IMR-90 (cell line): ENCODE measurements around the gene ANKRD9. TPM values are rescaled to one million over a fixed set of nuclear protein-coding genes. Genes with fewer than 3 reads are reported as not detected.

ENCODE experiments used
- ATAC-seq: fragments of 200-7000 bp; cut with Tn5 transposase; 2 replicates; pipeline ENCODE4 v1.9.1; 2020; ENCODE audit warnings: low read depth, mild to moderate bottlenecking, moderate library complexity
- BruUV-seq: library from RNA; stranded (reverse); fragments of 400-500 nt; replicated peaks from 2 replicates; lab custom pipeline; 2021; lab: Mats Ljungman, UMichigan
- CTCF ChIA-PET: fragments of 300-600 bp; formaldehyde crosslinking; extraction: SDS; loops from one replicate; lab custom pipeline; 2021; ENCODE audit warnings: antibody characterized with exemption; lab: Yijun Ruan, JAX
- POLR2A ChIA-PET: fragments of 300-600 bp; sonication (Branson Sonifier 250); formaldehyde crosslinking; loops from one replicate; lab custom pipeline; 2022; ENCODE audit warnings: antibody characterized with exemption; ENCODE audit not compliant: unreplicated experiment; lab: Charles Lee
- DNase-seq: peaks from one replicate; pipeline ENCODE4 v3.0.0; 2013
- H2AFZ ChIP-seq: replicated peaks from 2 replicates; pipeline ENCODE3; 2013; ENCODE audit warnings: low read length, mild to moderate bottlenecking; ENCODE audit not compliant: poor library complexity
- H2AK5ac ChIP-seq: 2 replicates; pipeline ENCODE4 v1.6.1; 2013; ENCODE audit warnings: low read depth, low read length, inconsistent platforms
- H2AK9ac ChIP-seq: replicated peaks from 2 replicates; pipeline ENCODE3; 2013; ENCODE audit warnings: mild to moderate bottlenecking, low read depth, low read length, moderate library complexity; ENCODE audit not compliant: poor library complexity
- H2BK120ac ChIP-seq: 2 replicates; pipeline ENCODE4 v1.6.1; 2013; ENCODE audit warnings: low read depth, low read length, inconsistent platforms
- H2BK15ac ChIP-seq: 3 replicates; pipeline ENCODE4 v1.6.1; 2013; ENCODE audit warnings: low read depth, low read length, inconsistent platforms
- H2BK20ac ChIP-seq: 2 replicates; pipeline ENCODE4 v1.6.1; 2013; ENCODE audit warnings: low read depth, mild to moderate bottlenecking, inconsistent platforms, low read length, moderate library complexity
- H2BK5ac ChIP-seq: 2 replicates; pipeline ENCODE4 v1.6.1; 2013; ENCODE audit warnings: mild to moderate bottlenecking, low read depth, low read length, inconsistent platforms; ENCODE audit not compliant: poor library complexity, severe bottlenecking
- H3K14ac ChIP-seq: replicated peaks from 2 replicates; pipeline ENCODE4 v1.6.1; 2013; ENCODE audit warnings: low read depth, low read length, inconsistent platforms
- H3K18ac ChIP-seq: 2 replicates; pipeline ENCODE4 v1.6.1; 2013; ENCODE audit warnings: low read depth, low read length, control low read depth
- H3K23ac ChIP-seq: 2 replicates; pipeline ENCODE4 v1.6.1; 2013; ENCODE audit warnings: low read depth, low read length, inconsistent platforms
- H3K27ac ChIP-seq: 2 replicates; pipeline ENCODE4 v1.5.1; 2013; ENCODE audit warnings: mild to moderate bottlenecking, control low read depth, low read length; ENCODE audit not compliant: insufficient read depth
- H3K27me3 ChIP-seq: 2 replicates; pipeline ENCODE4 v1.6.1; 2013; ENCODE audit warnings: low read length; ENCODE audit not compliant: control insufficient read depth, insufficient read depth
- H3K36me3 ChIP-seq: 2 replicates; pipeline ENCODE4 v1.6.1; 2013; ENCODE audit warnings: low read length, mixed read lengths; ENCODE audit not compliant: control insufficient read depth, insufficient read depth
- H3K4ac ChIP-seq: 2 replicates; pipeline ENCODE4 v1.6.1; 2013; ENCODE audit warnings: low read depth, low read length, inconsistent platforms
- H3K4me1 ChIP-seq: 2 replicates; pipeline ENCODE4 v1.6.1; 2013; ENCODE audit warnings: low read length, mixed read lengths; ENCODE audit not compliant: control insufficient read depth, insufficient read depth
- H3K4me2 ChIP-seq: 2 replicates; pipeline ENCODE4 v1.6.1; 2013; ENCODE audit warnings: low read depth, mild to moderate bottlenecking, control low read depth, low read length, moderate library complexity
- H3K4me3 ChIP-seq: 2 replicates; pipeline ENCODE4 v1.5.1; 2013; ENCODE audit warnings: low read depth, mild to moderate bottlenecking, control low read depth, low read length, moderate library complexity; ENCODE audit not compliant: insufficient read depth
- H3K56ac ChIP-seq: 2 replicates; pipeline ENCODE4 v1.6.1; 2013; ENCODE audit warnings: low read length, inconsistent platforms; ENCODE audit not compliant: insufficient read depth; ENCODE audit errors: extremely low read depth
- H3K79me1 ChIP-seq, 2 experiments: 2 replicates each; pipeline ENCODE4 v1.6.1; 2013; ENCODE audit warnings: low read length in 2 of 2, inconsistent platforms in 1 of 2, low read depth in 1 of 2
- H3K9ac ChIP-seq: 2 replicates; pipeline ENCODE4 v1.6.1; 2013; ENCODE audit warnings: low read depth, low read length, control low read depth
- H3K9me1 ChIP-seq: 2 replicates; pipeline ENCODE4 v1.6.1; 2013; ENCODE audit warnings: low read length, inconsistent platforms; ENCODE audit not compliant: insufficient read depth
- H3K9me3 ChIP-seq: 2 replicates; pipeline ENCODE4 v1.6.1; 2013; ENCODE audit warnings: low read length; ENCODE audit not compliant: control insufficient read depth, insufficient read depth
- H4K20me1 ChIP-seq: 2 replicates; pipeline ENCODE4 v1.6.1; 2013; ENCODE audit warnings: low read length, inconsistent platforms; ENCODE audit not compliant: insufficient read depth
- H4K5ac ChIP-seq: 2 replicates; pipeline ENCODE4 v1.6.1; 2013; ENCODE audit warnings: mild to moderate bottlenecking, low read depth, low read length, control low read depth
- H4K8ac ChIP-seq, 2 experiments: 2 replicates each; pipeline ENCODE4 v1.6.1; 2013; ENCODE audit warnings: low read depth in 2 of 2, low read length in 2 of 2, control low read depth in 1 of 2, inconsistent platforms in 1 of 2
- H4K91ac ChIP-seq: 2 replicates; pipeline ENCODE4 v1.6.1; 2013; ENCODE audit warnings: low read depth, low read length, inconsistent platforms; ENCODE audit not compliant: insufficient read depth
- CTCF ChIP-seq: conservative IDR thresholded peaks from 2 replicates; pipeline ENCODE4 v1.5.1; 2012; ENCODE audit warnings: mild to moderate bottlenecking, low read depth, low read length, improper control_type of control experiment
- RAD21 ChIP-seq: IDR thresholded peaks from 2 replicates; pipeline ENCODE4 v1.6.1; 2012; ENCODE audit warnings: low read length, improper control_type of control experiment
- RCOR1 ChIP-seq: IDR thresholded peaks from 2 replicates; pipeline ENCODE4 v1.6.1; 2012; ENCODE audit warnings: mild to moderate bottlenecking, low read length, improper control_type of control experiment; ENCODE audit not compliant: insufficient replicate concordance
- SMC3 ChIP-seq: fragments of 150-350 bp; IDR thresholded peaks from 2 replicates; pipeline ENCODE4 v1.6.1; 2016; ENCODE audit warnings: low read depth, mild to moderate bottlenecking, antibody characterized with exemption, low read length, moderate library complexity
- WGBS, 2 experiments: methylation state at CpG; one replicate each; pipeline versions ENCODE4 v1.1.5 to v1.1.7; 2013; ENCODE audit warnings: missing lambda C conversion rate in 2 of 2; ENCODE audit not compliant: insufficient read length in 1 of 2; ENCODE audit errors: extremely low coverage in 2 of 2; 5-methylcytosine and 5-hydroxymethylcytosine counted together
- dilution Hi-C: fragments of 300-500 bp; cut with HindIII; formaldehyde crosslinking; loops from one replicate; pipeline ENCODE4 v1.14.3; 2018; ENCODE audit warnings: low sequenced_read_pairs; ENCODE audit not compliant: unreplicated experiment
- in situ Hi-C: fragments of 300-500 bp; cut with MboI; formaldehyde crosslinking; loops from 3 replicates; pipeline ENCODE4 v1.14.3; 2019; ENCODE audit warnings: low sequenced_read_pairs, inconsistent platforms, mixed read lengths
- intact Hi-C: fragments of 100-400 bp; cut with micrococcal nuclease; formaldehyde crosslinking; loops from 2 replicates; pipeline ENCODE4 v1.10.0; 2022
- polyA plus RNA-seq, 3 experiments: library from polyadenylated mRNA; depleted of rRNA; stranded (reverse); fragments of >200 nt; gene quantifications; 2 replicates each; pipeline ENCODE4 v1.2.3, GENCODE V29; 2012; ENCODE audit warnings: low replicate concordance in 1 of 3
- total RNA-seq: library from RNA; depleted of rRNA; stranded (reverse); fragments of >200 nt; gene quantifications from 2 replicates; pipeline ENCODE4 v1.2.3, GENCODE V29; 2012

The ANKRD9 gene
- total and polyA plus RNA-seq, 2 of the 4 experiments (the other 2 are of a cell fraction) = 3.9 to 15.7 TPM

GRCh38 chr14:102516531-102517391 is 7.2 kb upstream of the ANKRD9 start:
- Histone ChIP-seq H2BK20ac (no peak overlapping the region), H4K20me1 (no peaks in the 10 kb centered on the region), H3K9me3 (no peaks in the 10 kb centered on the region), H3K4me2 (peak overlapping the region; percentile 88), H3K18ac (no peak overlapping the region), H3K4ac (peak overlapping the region; percentile 61), H3K27ac (peak overlapping the region; percentile 6; the same call in 1 of the 2 replicates), H3K4me1 (peaks cover 2% of the 10 kb centered on the region; the same call in 1 of the 2 replicates), H2AK9ac (peak overlapping the region; percentile 74), H2BK15ac (0 out of 3 replicates have a peak overlapping the region, but pooled peaks have one; percentile 40), H4K8ac (peak overlapping the region; percentile 70 to 82), H3K23ac (peak overlapping the region; percentile 66; the same call in 1 of the 2 replicates), H3K4me3 (peak overlapping the region; percentile 57), H4K5ac (peak overlapping the region; percentile 41), H3K56ac (no peak overlapping the region), H3K36me3 (no peaks in the 10 kb centered on the region), H2AFZ (peak overlapping the region; percentile 99), H4K91ac (peak overlapping the region; percentile 41; the same call in 1 of the 2 replicates), H3K9ac (peak overlapping the region; percentile 63), H3K14ac (peak overlapping the region; percentile 51; the same call in 1 of the 2 replicates), H2BK120ac (peak overlapping the region; percentile 38; the same call in 1 of the 2 replicates), H3K27me3 (no peaks in the 10 kb centered on the region), H2AK5ac (no peak overlapping the region), H2BK5ac (no peak overlapping the region), H3K9me1 (no peaks in the 10 kb centered on the region), H3K79me1 (no peaks in the 10 kb centered on the region)
- TF ChIP-seq RCOR1 = no peak
- peak; percentile 77 for TF ChIP-seq RAD21
- peak; percentile 68 for TF ChIP-seq SMC3
- peak; percentile 78 for TF ChIP-seq CTCF
- CTCF ChIA-PET = interaction anchor here (0.5 to 0.8 kb wide), 2 partner anchors 38 to 78 kb away, joined by 3 to 7 read pairs; no protein-coding TSS in a partner anchor
- POLR2A ChIA-PET = interaction anchor here (0.6 kb wide), 1 partner anchor 151 kb away, joined by 10 read pairs; no protein-coding TSS in a partner anchor
- dilution Hi-C loops (no loop called here), intact Hi-C loops (loop anchor here (1.0 kb wide), 1 partner anchor 78 kb away; no protein-coding TSS in a partner anchor), in situ Hi-C loops (loop anchor here (5.0 kb wide), 1 partner anchor 74 kb away; no protein-coding TSS in a partner anchor)
- BruUV-seq = no TSS peak
- 5% methylated on average over 49 of the region's 95 CpGs; no CpG with 5 or more reads in 1 of the 2 experiments for WGBS, 2 experiments
- ATAC-seq (peak; percentile 97), DNase-seq (no peak)
